ENCODE measurements around the gene SIK1.
"Not testable (repeated sequence)": the region's sequence is repeated elsewhere in the genome, so short reads cannot be mapped to it uniquely, and the experiment has no call there.

Gene SIK1

GRCh38 chr21:43430830-43431416, 4.0 kb upstream of the SIK1 start:
- not testable (repeated sequence) for H3K9me3 ChIP-seq (ENCODE audit: control insufficient read depth, low read length); H3K36me3 ChIP-seq (ENCODE audit: control insufficient read depth, insufficient read depth, low read length); H3K9ac ChIP-seq (ENCODE audit: low read length); H3K27me3 ChIP-seq (ENCODE audit: control insufficient read depth, insufficient read depth, low read length); H3K4me1 ChIP-seq (ENCODE audit: control insufficient read depth, insufficient read depth, low read length); H3K4me3 ChIP-seq (ENCODE audit: low read length)

GRCh38 chr21:43428964-43429363, 2.0 kb upstream of the SIK1 start:
- not testable (repeated sequence) for H3K4me3 ChIP-seq (ENCODE audit: low read length); H3K9ac ChIP-seq (ENCODE audit: low read length); H3K27me3 ChIP-seq (ENCODE audit: control insufficient read depth, insufficient read depth, low read length); H3K9me3 ChIP-seq (ENCODE audit: control insufficient read depth, low read length); H3K4me1 ChIP-seq (ENCODE audit: control insufficient read depth, insufficient read depth, low read length); H3K36me3 ChIP-seq (ENCODE audit: control insufficient read depth, insufficient read depth, low read length)

GRCh38 chr21:43427242-43427559, 270 bp upstream of the SIK1 start:
- not testable (repeated sequence) for H3K36me3 ChIP-seq (ENCODE audit: control insufficient read depth, insufficient read depth, low read length); H3K27me3 ChIP-seq (ENCODE audit: control insufficient read depth, insufficient read depth, low read length); H3K4me1 ChIP-seq (ENCODE audit: control insufficient read depth, insufficient read depth, low read length); H3K9ac ChIP-seq (ENCODE audit: low read length); H3K4me3 ChIP-seq (ENCODE audit: low read length); H3K9me3 ChIP-seq (ENCODE audit: control insufficient read depth, low read length)

- H3K4me1 ChIP-seq (ENCODE audit: control insufficient read depth, insufficient read depth, low read length); H3K9me3 ChIP-seq (ENCODE audit: control insufficient read depth, low read length); H3K36me3 ChIP-seq (ENCODE audit: control insufficient read depth, insufficient read depth, low read length); H3K4me3 ChIP-seq (ENCODE audit: low read length); H3K9ac ChIP-seq (ENCODE audit: low read length); H3K27me3 ChIP-seq (ENCODE audit: control insufficient read depth, insufficient read depth, low read length): not testable (repeated sequence)
Observed at GRCh38 chr21:43426004-43426403, 927 bp downstream of the SIK1 start.

DNA sequence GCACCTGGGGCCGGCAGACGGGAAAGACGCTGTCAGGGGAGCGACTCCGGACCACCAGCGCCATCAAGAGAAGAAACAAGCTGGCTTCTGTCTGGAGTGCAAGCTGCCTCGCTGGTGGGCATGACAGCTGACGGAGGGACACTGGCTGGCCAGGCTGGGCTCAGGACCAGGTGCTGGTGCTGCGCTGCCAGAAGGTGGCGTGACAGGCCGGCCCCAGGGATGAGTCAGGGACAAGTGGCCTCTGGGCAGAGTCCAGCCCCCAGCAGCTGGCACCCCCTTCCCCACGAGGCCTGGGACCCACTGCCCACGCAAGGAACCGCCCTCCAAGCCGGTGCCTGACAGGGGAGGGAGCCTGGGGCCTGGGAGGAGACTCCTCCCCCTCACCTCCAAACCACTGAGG, 7.5 kb downstream of the SIK1 start:
- H3K9me3 ChIP-seq (ENCODE audit: control insufficient read depth, low read length); H3K27me3 ChIP-seq (ENCODE audit: control insufficient read depth, insufficient read depth, low read length); H3K4me3 ChIP-seq (ENCODE audit: low read length); H3K4me1 ChIP-seq (ENCODE audit: control insufficient read depth, insufficient read depth, low read length); H3K9ac ChIP-seq (ENCODE audit: low read length); H3K36me3 ChIP-seq (ENCODE audit: control insufficient read depth, insufficient read depth, low read length): not testable (repeated sequence)

DNA sequence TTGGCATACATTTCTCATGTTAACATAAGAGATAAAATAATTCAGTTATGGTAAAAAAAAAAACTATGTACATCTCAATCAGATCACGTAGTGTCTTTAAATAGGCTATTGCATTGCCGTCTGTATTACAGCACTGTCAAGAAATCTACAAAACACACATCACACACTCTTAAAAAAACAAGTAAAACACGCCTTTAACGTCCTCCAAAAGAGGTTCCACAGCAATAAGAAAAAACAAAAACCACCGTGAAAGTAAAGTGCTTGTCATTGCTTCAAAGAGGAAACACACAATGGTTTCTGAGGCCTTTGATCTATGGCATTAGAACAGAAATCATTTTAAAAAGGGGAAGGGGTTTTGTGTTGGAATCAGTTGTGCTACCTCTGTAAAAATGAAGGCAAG, 12.4 kb downstream of the SIK1 start:
- not testable (repeated sequence) for H3K4me3 ChIP-seq (ENCODE audit: low read length); H3K36me3 ChIP-seq (ENCODE audit: control insufficient read depth, insufficient read depth, low read length); H3K9me3 ChIP-seq (ENCODE audit: control insufficient read depth, low read length); H3K27me3 ChIP-seq (ENCODE audit: control insufficient read depth, insufficient read depth, low read length); H3K4me1 ChIP-seq (ENCODE audit: control insufficient read depth, insufficient read depth, low read length); H3K9ac ChIP-seq (ENCODE audit: low read length)

DNA sequence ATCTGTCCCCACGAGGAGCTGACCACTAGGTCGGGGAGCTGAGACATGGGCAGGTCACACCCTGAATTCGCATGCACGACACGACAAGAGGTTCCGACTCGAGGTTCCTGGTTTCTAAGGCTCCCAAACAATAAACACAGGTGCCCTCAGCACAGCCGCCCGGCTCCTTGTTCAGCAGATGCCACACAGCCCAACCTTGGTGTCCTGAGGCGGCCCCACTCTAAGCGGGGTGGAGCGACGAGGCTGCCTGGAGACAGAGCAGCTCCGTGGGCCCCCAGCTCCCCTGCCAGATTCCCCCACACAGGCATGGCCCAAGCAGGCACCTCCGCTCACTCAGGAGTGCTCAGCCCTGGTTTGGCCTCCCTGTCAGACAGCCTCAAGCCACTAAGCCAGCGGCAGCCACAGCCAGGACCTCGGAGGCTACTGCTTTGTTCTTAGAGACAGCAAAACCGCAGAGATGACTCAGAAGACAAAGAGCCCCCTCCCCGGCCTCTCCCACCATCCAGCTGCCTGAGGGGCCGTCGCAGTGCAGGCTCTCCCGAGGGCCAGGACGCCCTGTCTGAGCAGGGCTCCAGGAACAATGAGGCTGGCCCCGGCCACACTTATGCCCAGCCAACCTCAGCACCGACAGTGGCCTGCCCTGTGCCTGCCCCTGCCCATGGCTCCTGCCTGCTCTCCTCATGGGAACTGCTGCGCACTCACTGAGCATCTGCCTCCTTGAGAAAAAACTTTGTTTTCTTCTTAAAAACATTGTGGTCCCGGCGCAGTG, 14.7 kb downstream of the SIK1 start:
- H3K4me1 ChIP-seq (ENCODE audit: control insufficient read depth, insufficient read depth, low read length); H3K27me3 ChIP-seq (ENCODE audit: control insufficient read depth, insufficient read depth, low read length); H3K36me3 ChIP-seq (ENCODE audit: control insufficient read depth, insufficient read depth, low read length); H3K9me3 ChIP-seq (ENCODE audit: control insufficient read depth, low read length); H3K9ac ChIP-seq (ENCODE audit: low read length); H3K4me3 ChIP-seq (ENCODE audit: low read length): not testable (repeated sequence)

GRCh38 chr21:43410456-43411068, 16.4 kb downstream of the SIK1 start:
- H3K9me3 ChIP-seq (ENCODE audit: control insufficient read depth, low read length); H3K27me3 ChIP-seq (ENCODE audit: control insufficient read depth, insufficient read depth, low read length); H3K4me3 ChIP-seq (ENCODE audit: low read length); H3K36me3 ChIP-seq (ENCODE audit: control insufficient read depth, insufficient read depth, low read length); H3K4me1 ChIP-seq (ENCODE audit: control insufficient read depth, insufficient read depth, low read length); H3K9ac ChIP-seq (ENCODE audit: low read length): not testable (repeated sequence)

DNA sequence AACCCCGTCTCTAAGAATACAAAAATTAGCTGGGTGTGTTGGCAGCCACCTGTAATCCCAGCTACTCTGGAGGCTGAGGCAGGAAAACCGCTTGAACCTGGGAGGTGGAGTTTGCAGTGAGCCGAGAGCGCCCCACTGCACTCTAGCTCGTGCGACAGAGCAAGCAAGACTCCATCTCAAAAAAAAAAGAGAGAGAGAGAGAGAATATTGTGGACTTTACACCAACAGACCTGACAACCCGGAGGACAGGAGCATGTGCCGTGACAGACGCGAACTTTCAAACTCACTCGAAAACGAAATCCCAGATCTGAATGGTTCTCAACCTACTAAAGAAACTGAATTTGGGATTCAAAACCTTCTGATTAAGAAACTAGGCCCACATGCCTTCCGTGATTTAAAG, 19.8 kb downstream of the SIK1 start:
- not testable (repeated sequence) for H3K9me3 ChIP-seq (ENCODE audit: control insufficient read depth, low read length); H3K27me3 ChIP-seq (ENCODE audit: control insufficient read depth, insufficient read depth, low read length); H3K36me3 ChIP-seq (ENCODE audit: control insufficient read depth, insufficient read depth, low read length); H3K4me1 ChIP-seq (ENCODE audit: control insufficient read depth, insufficient read depth, low read length); H3K4me3 ChIP-seq (ENCODE audit: low read length); H3K9ac ChIP-seq (ENCODE audit: low read length)

DNA sequence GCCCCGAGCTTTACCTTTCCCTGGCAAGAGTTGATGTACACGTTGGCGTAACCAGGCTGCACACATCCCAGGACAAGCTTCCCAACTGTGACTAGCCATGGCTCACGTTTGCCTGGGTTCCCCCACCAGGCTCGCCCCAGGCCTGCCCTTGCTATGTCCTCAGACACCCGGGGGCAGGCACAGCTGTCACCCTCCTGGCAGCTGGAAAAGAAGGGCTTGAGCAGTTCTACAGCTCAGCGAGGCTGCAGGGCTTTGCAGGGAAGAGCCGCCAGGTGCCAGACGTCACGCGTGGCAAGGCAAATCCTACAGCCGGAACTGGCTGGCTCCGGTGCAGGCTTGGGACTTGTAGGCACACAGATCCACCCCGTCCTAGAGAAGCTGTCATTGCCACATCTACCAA, 22.5 kb downstream of the SIK1 start:
- H3K4me3 ChIP-seq (ENCODE audit: low read length); H3K36me3 ChIP-seq (ENCODE audit: control insufficient read depth, insufficient read depth, low read length); H3K9ac ChIP-seq (ENCODE audit: low read length); H3K4me1 ChIP-seq (ENCODE audit: control insufficient read depth, insufficient read depth, low read length); H3K9me3 ChIP-seq (ENCODE audit: control insufficient read depth, low read length); H3K27me3 ChIP-seq (ENCODE audit: control insufficient read depth, insufficient read depth, low read length): not testable (repeated sequence)

DNA sequence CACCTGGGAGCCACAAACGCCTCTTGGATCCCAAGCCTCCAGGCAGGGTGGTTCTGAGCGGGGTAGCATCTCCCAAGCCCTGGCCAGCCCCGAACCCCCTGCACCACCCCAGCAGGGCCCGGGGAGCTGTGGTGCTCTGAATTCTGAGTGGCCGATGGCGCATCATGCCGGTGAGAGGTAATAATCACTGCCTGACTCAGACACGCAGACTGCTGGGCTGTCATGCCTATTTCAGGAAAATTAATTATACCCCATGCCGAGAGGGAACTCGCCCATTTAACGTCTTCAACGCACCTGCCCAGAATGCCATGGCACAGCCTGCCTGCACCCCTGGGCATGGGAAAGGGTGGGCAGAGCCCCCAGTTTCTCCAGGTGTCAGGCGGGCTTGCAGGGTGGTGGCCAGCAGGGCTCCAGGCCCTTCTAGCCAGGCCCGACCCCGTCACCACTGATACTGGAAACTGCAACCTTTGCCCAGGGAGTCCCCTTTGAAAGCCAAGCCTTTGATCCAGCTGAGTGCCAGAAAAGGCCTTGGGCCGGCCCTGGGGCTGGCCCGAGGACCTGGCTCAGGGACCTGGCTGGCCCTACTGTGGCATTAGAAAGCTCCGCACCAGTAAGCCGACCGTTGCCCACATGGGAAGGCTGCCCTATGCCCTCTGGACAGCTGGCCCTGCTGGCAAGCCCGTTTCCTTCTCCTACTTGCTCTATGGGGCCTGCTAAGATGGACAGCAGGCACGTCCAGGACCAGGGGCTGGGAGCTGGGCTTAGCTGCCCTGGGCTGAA, 23.1 kb downstream of the SIK1 start:
- H3K36me3 ChIP-seq (ENCODE audit: control insufficient read depth, insufficient read depth, low read length) = not testable (repeated sequence)

GRCh38 chr21:43401125-43401524, 25.8 kb downstream of the SIK1 start:
- not testable (repeated sequence) for H3K4me3 ChIP-seq (ENCODE audit: low read length); H3K27me3 ChIP-seq (ENCODE audit: control insufficient read depth, insufficient read depth, low read length); H3K9ac ChIP-seq (ENCODE audit: low read length)

More for the DNA sequence above, 23.1 kb downstream of the SIK1 start:
- not testable (repeated sequence) for H3K4me3 ChIP-seq (ENCODE audit: low read length); H3K9ac ChIP-seq (ENCODE audit: low read length); H3K4me1 ChIP-seq (ENCODE audit: control insufficient read depth, insufficient read depth, low read length); H3K9me3 ChIP-seq (ENCODE audit: control insufficient read depth, low read length); H3K27me3 ChIP-seq (ENCODE audit: control insufficient read depth, insufficient read depth, low read length)

More at GRCh38 chr21:43401125-43401524, 25.8 kb downstream of the SIK1 start:
- H3K9me3 ChIP-seq (ENCODE audit: control insufficient read depth, low read length); H3K4me1 ChIP-seq (ENCODE audit: control insufficient read depth, insufficient read depth, low read length); H3K36me3 ChIP-seq (ENCODE audit: control insufficient read depth, insufficient read depth, low read length): not testable (repeated sequence)
